ENCODE measurements around the gene EPHA6.

- TF ChIP-seq CTCF (IDR thresholded peaks at IDR 0.05) (no peak), POLR2A (IDR thresholded peaks at IDR 0.05) (no peak), POLR2AphosphoS5 (IDR thresholded peaks at IDR 0.05; ENCODE audit: insufficient read depth in 1 of 2, low read depth in 1 of 2) (no peak)
Measured at GRCh38 chr3:97744289-97744688, 929.9 kb downstream of the EPHA6 start.
